DND-41 (cell line): ENCODE data around the gene KDM8.
"Not testable (repeated sequence)": the region's sequence is repeated elsewhere in the genome, so short reads cannot be mapped to it uniquely, and the experiment has no call there.

Experiments
- ATAC-seq: fragments of 200-7000 bp; cut with Tn5 transposase; 3 replicates; pipeline ENCODE4 v1.9.1; 2021; ENCODE audit warnings: low read depth; ENCODE audit not compliant: insufficient read depth
- DNase-seq: peaks from one replicate; pipeline ENCODE4 v3.0.0-alpha.2; 2020
- H2AFZ ChIP-seq: 2 replicates; pipeline ENCODE4 v1.6.0; 2012; ENCODE audit warnings: low read depth, low read length
- H3K27ac ChIP-seq: 2 replicates; pipeline ENCODE4 v1.5.1; 2012; ENCODE audit warnings: low read length, inconsistent platforms
- H3K27me3 ChIP-seq: fragments of 200-600 bp; sonication (generic); 2 replicates; pipeline ENCODE4 v1.6.0; 2012; ENCODE audit warnings: low read length, mild to moderate bottlenecking, inconsistent platforms; ENCODE audit not compliant: insufficient read depth, poor library complexity
- H3K36me3 ChIP-seq: 2 replicates; pipeline ENCODE4 v1.5.1; 2012; ENCODE audit warnings: low read length, inconsistent platforms; ENCODE audit not compliant: insufficient read depth
- H3K4me1 ChIP-seq: 2 replicates; pipeline ENCODE4 v1.5.1; 2012; ENCODE audit warnings: mild to moderate bottlenecking, low read length; ENCODE audit not compliant: insufficient read depth
- H3K4me2 ChIP-seq: 2 replicates; pipeline ENCODE4 v1.6.0; 2012; ENCODE audit warnings: mild to moderate bottlenecking, moderate library complexity, low read length, inconsistent platforms; ENCODE audit not compliant: insufficient read depth
- H3K4me3 ChIP-seq, 2 experiments: fragments of 200-600 bp in 1 of 2; shearing (Covaris generic) in 1 of 2; 2 replicates each; pipeline ENCODE4 v1.5.1; 2012 to 2016; ENCODE audit warnings: inconsistent platforms in 2 of 2, low read length in 2 of 2, mild to moderate bottlenecking in 2 of 2, low read depth in 1 of 2, moderate library complexity in 1 of 2
- H3K79me2 ChIP-seq: 2 replicates; pipeline ENCODE4 v1.6.0; 2012; ENCODE audit warnings: low read length, inconsistent platforms; ENCODE audit not compliant: insufficient read depth
- H3K9ac ChIP-seq: 2 replicates; pipeline ENCODE4 v1.6.0; 2012; ENCODE audit warnings: low read depth, mild to moderate bottlenecking, inconsistent platforms, low read length, moderate library complexity
- H3K9me3 ChIP-seq: 2 replicates; pipeline ENCODE4 v1.5.1; 2012; ENCODE audit warnings: low read length, moderate library complexity, mild to moderate bottlenecking, inconsistent platforms; ENCODE audit not compliant: insufficient read depth, severe bottlenecking
- H4K20me1 ChIP-seq: 2 replicates; pipeline ENCODE4 v1.6.0; 2012; ENCODE audit warnings: low read length; ENCODE audit not compliant: insufficient read depth
- EZH2 ChIP-seq: IDR thresholded peaks from 3 replicates; pipeline ENCODE4 v1.6.1; 2012; ENCODE audit warnings: borderline replicate concordance, low read depth, mild to moderate bottlenecking, moderate library complexity, low read length, inconsistent platforms; ENCODE audit not compliant: severe bottlenecking
- TF ChIP-seq, protein P1 (sequence below): IDR thresholded peaks from 2 replicates; pipeline ENCODE4 v1.5.1; 2012; ENCODE audit warnings: borderline replicate concordance, low read length, moderate library complexity, mild to moderate bottlenecking; ENCODE audit not compliant: poor library complexity, severe bottlenecking; ENCODE audit errors: extremely low read depth

The KDM8 gene

GRCh38 chr16:27248036-27248435 lies 44.7 kb downstream of the KDM8 start:
- no peak overlapping the region for H3K4me2 ChIP-seq
- no peak overlapping the region for H3K4me3 ChIP-seq
- no peak for ATAC-seq
- no peaks in the 10 kb centered on the region for H3K9me3 ChIP-seq
- H2AFZ ChIP-seq: no peak overlapping the region
- no peaks in the 10 kb centered on the region for H4K20me1 ChIP-seq
- peaks cover 57% of the 10 kb centered on the region for H3K79me2 ChIP-seq
- H3K27me3 ChIP-seq: no peaks in the 10 kb centered on the region
- no peak for DNase-seq
- H3K27ac ChIP-seq: no peak overlapping the region
- H3K36me3 ChIP-seq: peaks cover 26% of the 10 kb centered on the region
- TF ChIP-seq, protein P1, sequence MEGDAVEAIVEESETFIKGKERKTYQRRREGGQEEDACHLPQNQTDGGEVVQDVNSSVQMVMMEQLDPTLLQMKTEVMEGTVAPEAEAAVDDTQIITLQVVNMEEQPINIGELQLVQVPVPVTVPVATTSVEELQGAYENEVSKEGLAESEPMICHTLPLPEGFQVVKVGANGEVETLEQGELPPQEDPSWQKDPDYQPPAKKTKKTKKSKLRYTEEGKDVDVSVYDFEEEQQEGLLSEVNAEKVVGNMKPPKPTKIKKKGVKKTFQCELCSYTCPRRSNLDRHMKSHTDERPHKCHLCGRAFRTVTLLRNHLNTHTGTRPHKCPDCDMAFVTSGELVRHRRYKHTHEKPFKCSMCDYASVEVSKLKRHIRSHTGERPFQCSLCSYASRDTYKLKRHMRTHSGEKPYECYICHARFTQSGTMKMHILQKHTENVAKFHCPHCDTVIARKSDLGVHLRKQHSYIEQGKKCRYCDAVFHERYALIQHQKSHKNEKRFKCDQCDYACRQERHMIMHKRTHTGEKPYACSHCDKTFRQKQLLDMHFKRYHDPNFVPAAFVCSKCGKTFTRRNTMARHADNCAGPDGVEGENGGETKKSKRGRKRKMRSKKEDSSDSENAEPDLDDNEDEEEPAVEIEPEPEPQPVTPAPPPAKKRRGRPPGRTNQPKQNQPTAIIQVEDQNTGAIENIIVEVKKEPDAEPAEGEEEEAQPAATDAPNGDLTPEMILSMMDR: no peak
- TF ChIP-seq EZH2: no peak
- no peak overlapping the region for H3K9ac ChIP-seq
- peaks cover 2% of the 10 kb centered on the region; the same call in 1 of the 2 replicates for H3K4me1 ChIP-seq

DNA sequence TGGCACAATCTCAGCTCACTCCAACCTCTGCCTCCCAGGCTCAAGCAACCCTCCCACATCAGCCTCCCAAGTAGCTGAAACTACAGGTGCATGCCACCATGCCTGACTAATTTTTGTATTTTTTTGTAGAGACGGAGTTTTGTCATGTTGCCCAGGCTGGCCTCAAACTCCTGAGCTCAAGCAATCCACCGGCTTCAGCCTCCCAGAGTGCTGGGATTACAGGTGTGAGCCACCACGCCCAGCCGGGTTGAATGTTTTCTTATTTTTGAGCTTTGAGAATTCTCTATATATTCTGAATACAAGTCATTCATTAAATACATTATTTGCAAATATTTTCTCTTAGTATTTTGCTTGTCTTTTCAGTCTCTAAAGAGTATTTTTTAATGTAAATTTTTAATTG lies 45.6 kb downstream of the KDM8 start:
- not testable (repeated sequence) for ATAC-seq, H3K9ac ChIP-seq, H3K4me1 ChIP-seq, H3K4me3 ChIP-seq, H3K4me2 ChIP-seq, H3K9me3 ChIP-seq, H4K20me1 ChIP-seq, DNase-seq, H3K27ac ChIP-seq, H2AFZ ChIP-seq, H3K27me3 ChIP-seq
- Histone ChIP-seq H3K36me3 (peaks cover 31% of the 10 kb centered on the region), H3K79me2 (peaks cover 49% of the 10 kb centered on the region)

DNA sequence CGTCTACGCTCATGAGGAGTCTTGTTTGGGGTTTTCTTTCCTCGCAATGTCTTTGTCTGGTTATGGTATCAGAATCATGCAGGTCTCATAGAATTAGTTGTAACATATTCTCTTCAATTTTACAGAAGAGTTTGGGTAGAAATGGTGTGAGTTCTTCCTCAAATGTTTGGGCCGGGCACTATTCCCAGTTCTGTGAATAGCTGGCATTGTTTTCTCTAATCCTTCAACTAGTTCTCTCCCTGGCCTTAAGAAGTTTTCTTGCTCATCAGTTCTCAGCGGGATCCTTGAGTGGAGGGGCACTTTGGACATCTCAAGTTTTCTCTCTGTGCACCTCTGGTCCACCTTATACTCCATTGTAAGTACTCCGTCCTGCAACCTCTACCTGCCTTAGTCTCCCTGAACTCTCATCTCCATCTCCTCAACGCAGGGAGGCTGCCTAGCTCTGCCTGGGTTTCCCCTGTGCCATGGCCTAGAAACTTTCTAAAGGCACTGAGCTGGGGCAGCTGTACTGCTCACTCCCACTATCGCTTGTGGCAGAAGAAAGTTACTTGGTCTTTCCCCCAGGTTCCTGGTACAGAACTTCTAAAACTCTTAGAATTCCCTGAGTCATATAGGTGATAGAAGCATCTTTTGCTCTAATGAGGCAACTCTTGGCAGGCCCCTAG lies 48.3 kb downstream of the KDM8 start:
- no peak overlapping the region for H2AFZ ChIP-seq
- H3K9ac ChIP-seq: no peak overlapping the region
- H3K27me3 ChIP-seq: no peaks in the 10 kb centered on the region
- peaks cover 7% of the 10 kb centered on the region; the same call in 1 of the 2 replicates for H3K4me1 ChIP-seq
- no peak for TF ChIP-seq EZH2
- TF ChIP-seq, protein P1: no peak
- no peaks in the 10 kb centered on the region for H3K9me3 ChIP-seq
- no peak overlapping the region for H3K4me2 ChIP-seq
- H3K79me2 ChIP-seq: peaks cover 25% of the 10 kb centered on the region
- ATAC-seq: no peak
- peaks cover 46% of the 10 kb centered on the region for H3K36me3 ChIP-seq
- no peak for DNase-seq
- H4K20me1 ChIP-seq: no peaks in the 10 kb centered on the region
- no peak overlapping the region for H3K4me3 ChIP-seq
- no peak overlapping the region; the same call in 1 of the 2 replicates for H3K27ac ChIP-seq

DNA sequence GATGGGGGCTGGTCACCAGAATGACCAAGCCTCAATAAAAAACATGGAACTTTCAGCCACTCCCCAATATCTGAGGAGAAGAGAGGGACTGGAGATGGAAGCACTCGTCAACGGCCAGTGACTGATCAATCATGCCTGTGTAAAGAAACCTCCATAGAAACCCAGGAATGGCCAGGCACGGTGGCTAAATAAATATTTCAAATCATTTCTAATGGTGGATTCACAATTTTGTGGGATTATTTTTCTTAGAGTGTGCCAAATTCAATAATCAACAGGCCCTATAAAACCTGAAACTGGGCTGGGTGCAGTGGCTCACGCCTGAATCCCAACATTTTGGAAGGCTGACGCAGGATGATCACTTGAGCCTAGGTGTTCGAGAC lies 48.9 kb downstream of the KDM8 start:
- DNase-seq (no peak), ATAC-seq (no peak)
- Histone ChIP-seq H3K79me2 (peaks cover 20% of the 10 kb centered on the region), H3K4me2 (no peak overlapping the region), H2AFZ (no peak overlapping the region), H3K27ac (no peak overlapping the region), H3K36me3 (peaks cover 51% of the 10 kb centered on the region), H3K4me1 (peaks cover 7% of the 10 kb centered on the region; the same call in 1 of the 2 replicates), H3K4me3 (no peak overlapping the region), H3K9ac (no peak overlapping the region), H3K27me3 (no peaks in the 10 kb centered on the region), H4K20me1 (no peaks in the 10 kb centered on the region), H3K9me3 (no peaks in the 10 kb centered on the region)
- TF ChIP-seq EZH2: no peak
- TF ChIP-seq, protein P1: no peak
